ENCODE results near the gene ARHGEF40.

ARHGEF40 gene

DNA sequence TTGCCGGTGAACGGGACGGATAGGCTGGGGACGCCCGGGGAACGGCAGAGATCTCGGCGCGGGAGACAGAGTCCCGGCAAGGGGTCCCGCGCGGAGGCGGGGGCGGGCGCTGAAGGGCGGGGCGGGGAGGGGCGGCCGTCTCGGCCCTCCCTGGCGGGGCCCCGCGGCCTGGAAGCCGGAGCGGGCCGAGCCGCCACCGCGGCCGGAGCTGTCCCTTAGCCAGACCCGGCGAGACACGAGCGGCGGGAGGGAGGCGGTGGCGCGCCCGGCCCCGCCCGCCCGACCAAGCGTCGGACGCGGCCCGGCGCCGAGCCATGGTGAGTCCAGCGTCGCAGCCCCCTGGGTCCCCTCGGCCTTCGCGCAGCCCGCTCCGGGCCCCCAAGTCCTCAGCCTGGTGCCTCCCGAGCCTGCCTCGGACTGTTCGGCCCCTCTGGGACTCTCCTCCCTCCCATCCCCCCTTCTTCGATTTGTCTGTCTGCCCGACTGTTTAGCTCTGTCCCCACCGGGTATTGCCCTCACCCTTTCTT, at the start of gene ARHGEF40:
Gene ARHGEF40, plus strand, starts transcription at position 222 of the 527 bp plus-strand sequence. Its CDS starts 93 bp downstream, at position 315.
- peak within 1 kb of the TSS; percentile 95 for H3K9ac ChIP-seq (ENCODE audit: low read length)
- H3K27ac ChIP-seq (ENCODE audit: low read depth, low read length): peak within 1 kb of the TSS; percentile 88

DNA sequence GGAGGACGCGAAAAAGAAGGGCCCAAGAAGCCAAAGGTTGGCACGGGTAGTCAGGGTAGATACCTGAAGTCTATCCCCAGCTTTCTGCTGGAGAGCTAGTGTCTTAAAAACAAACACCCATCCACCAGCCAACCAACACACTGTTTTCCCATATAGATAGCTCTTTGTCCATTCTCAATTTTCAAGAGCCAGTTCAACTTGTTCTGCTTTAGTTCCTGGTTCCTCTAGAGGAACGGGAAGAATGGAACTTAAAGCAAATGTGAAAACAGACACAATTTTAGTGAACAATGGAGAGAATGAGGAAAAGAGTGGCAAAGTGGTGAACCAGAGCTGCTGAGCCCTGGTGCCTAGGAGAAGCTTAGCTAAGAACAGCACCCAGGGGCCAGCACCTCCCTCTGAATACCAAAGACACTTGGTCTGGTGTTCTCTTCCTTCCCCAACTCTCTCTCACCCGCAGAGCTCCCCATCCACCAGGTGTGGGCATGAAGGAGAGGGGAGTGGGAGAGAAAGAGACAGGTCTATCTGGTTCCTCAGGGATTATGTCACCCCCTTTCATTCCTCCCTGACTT, 49.0 kb upstream of the ARHGEF40 start:
- no peak overlapping the region for H3K9ac ChIP-seq (ENCODE audit: low read length)
- no peak overlapping the region for H3K27ac ChIP-seq (ENCODE audit: low read depth, low read length)
- no peak overlapping the region for H3K4me3 ChIP-seq (ENCODE audit: low read length)
- H3K27me3 ChIP-seq (ENCODE audit: control insufficient read depth, insufficient read depth, low read length): no peaks in the 10 kb centered on the region
- H3K36me3 ChIP-seq (ENCODE audit: control insufficient read depth, insufficient read depth, low read length): peaks cover 26% of the 10 kb centered on the region
- H3K4me1 ChIP-seq (ENCODE audit: control insufficient read depth, insufficient read depth, low read length): peaks cover 3% of the 10 kb centered on the region

More for the DNA sequence above, at the start of gene ARHGEF40:
- H3K36me3 ChIP-seq (ENCODE audit: control insufficient read depth, insufficient read depth, low read length): peaks cover 15% of the 10 kb centered on the region
- H3K27me3 ChIP-seq (ENCODE audit: control insufficient read depth, insufficient read depth, low read length): no peaks in the 10 kb centered on the region
- H3K4me1 ChIP-seq (ENCODE audit: control insufficient read depth, insufficient read depth, low read length): peaks cover 26% of the 10 kb centered on the region
- H3K4me3 ChIP-seq (ENCODE audit: low read length): peak within 1 kb of the TSS; percentile 94

DNA sequence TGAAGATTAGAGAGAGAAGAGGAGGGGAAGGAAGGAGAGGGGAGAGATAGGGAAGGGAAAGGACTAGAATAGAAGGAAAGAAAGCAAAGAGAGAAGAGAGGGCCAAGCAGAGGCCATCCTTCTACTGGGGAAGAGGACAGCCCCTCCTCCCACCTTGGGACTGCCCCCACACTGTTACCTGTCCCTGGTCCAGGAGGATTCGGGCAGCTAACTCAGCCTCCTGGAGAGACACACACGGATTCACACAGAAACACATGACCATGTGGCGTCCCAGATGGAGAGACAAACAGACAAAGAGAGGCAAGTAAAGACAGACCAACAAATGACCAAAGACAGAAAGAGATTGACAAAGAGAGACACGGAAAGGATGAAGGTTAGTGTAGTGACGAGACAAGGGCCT, 47.4 kb upstream of the ARHGEF40 start:
- no peaks in the 10 kb centered on the region for H3K27me3 ChIP-seq (ENCODE audit: control insufficient read depth, insufficient read depth, low read length)
- no peak overlapping the region for H3K9ac ChIP-seq (ENCODE audit: low read length)
- H3K4me1 ChIP-seq (ENCODE audit: control insufficient read depth, insufficient read depth, low read length): peaks cover 8% of the 10 kb centered on the region
- peaks cover 20% of the 10 kb centered on the region for H3K36me3 ChIP-seq (ENCODE audit: control insufficient read depth, insufficient read depth, low read length)
- no peak overlapping the region for H3K27ac ChIP-seq (ENCODE audit: low read depth, low read length)
- no peak overlapping the region for H3K4me3 ChIP-seq (ENCODE audit: low read length)

DNA sequence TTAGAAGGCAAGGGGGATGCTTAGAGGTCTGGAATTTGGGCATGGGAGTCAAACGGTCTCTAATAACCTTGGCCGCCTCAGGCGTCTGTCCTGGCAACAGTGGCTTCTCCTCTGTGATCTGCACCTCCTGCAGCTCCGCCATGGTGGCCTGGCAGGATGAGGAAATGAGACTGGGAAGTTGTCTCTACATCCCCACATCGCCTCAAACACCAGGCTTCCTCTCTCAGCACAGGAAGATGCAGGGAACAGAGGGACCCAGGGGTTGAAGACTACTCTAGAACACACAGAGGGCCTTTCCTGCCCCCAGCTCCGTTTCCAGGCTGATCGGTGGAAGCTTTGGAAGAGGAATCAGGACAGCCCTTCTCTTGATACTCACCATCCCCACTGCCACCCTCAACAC, 46.9 kb upstream of the ARHGEF40 start:
- Histone ChIP-seq H3K9ac (ENCODE audit: low read length) (no peak overlapping the region), H3K36me3 (ENCODE audit: control insufficient read depth, insufficient read depth, low read length) (peaks cover 18% of the 10 kb centered on the region), H3K4me3 (ENCODE audit: low read length) (peak overlapping the region; percentile 87), H3K27me3 (ENCODE audit: control insufficient read depth, insufficient read depth, low read length) (no peaks in the 10 kb centered on the region), H3K4me1 (ENCODE audit: control insufficient read depth, insufficient read depth, low read length) (peaks cover 8% of the 10 kb centered on the region), H3K27ac (ENCODE audit: low read depth, low read length) (no peak overlapping the region)

DNA sequence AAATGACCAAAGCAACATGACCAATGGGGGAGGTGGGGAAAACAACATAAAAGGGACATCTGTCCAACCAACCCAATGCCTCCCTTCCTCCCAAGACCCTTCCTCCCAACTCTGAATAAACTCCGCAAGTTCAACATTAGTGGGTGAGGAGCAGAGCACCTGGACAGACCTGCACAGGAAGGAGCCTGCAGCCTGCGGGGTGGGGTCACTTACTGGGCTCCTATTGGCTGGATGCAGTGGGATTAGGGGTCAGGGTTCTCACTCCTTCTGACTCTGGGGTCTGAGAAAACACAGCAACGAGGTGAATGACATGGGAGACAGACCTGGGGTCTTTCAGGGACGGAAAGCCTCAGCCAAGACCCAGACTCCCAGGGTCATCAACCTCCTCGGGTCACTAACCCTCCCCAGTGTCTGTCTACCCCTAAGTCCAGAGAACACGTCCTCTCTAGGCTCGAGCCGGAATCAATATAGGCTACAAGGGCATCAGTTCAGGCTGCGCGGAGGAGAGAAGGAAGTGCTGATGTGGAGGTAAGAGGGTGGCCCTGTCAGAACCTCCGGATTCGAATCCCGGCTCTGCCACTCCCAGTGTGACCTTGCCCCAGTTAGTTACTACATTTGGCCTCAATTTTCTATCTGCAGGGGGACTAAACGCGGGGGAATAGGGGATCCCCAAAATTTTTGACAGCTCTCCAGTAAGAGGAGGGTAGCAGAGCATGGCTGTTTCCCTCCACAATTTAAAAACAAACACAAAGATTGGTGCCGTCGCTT, 46.1 kb upstream of the ARHGEF40 start:
- Histone ChIP-seq H3K27ac (ENCODE audit: low read depth, low read length) (peak overlapping the region; percentile 89), H3K4me1 (ENCODE audit: control insufficient read depth, insufficient read depth, low read length) (peaks cover 8% of the 10 kb centered on the region), H3K27me3 (ENCODE audit: control insufficient read depth, insufficient read depth, low read length) (no peaks in the 10 kb centered on the region), H3K36me3 (ENCODE audit: control insufficient read depth, insufficient read depth, low read length) (peaks cover 10% of the 10 kb centered on the region), H3K9ac (ENCODE audit: low read length) (peak overlapping the region; percentile 77), H3K4me3 (ENCODE audit: low read length) (peak overlapping the region; percentile 87)

DNA sequence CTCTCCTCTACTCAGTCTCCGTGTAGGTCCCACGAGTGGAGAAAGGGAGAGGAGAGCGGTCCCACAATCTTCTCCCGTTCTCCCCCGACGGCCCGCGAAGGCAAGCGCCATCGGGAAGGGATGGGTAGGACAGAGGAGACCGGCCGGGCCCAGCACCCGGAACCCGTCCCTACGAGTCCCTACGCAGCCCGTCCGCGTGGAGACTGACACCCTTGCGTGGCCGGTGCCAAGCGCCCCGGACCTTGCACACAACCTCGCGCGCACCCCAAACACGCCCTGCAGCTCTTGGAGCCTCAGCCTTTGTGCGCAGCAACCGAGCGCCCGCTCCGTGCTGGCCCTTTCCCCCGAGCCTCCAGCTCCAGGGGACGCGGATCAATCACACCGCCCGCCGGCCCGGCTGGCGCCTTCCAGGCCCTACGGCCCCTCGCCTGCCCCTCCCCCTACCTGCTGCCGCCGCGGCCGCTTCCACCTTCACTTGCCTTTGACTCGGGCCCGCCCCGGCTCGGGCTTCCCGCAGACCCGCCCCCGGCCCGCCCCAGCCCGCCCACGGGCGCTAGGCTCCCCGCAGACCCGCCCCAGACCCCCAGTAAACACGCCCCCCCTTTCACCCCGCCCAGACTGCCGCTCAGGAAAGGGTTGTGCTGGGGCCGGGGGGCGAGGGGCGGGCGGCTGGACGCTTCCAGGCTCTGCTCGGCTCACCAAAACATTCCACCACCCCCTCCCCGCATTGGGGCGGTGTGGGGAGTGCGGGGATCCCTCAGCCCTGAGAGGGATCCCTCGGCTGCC, 45.3 kb upstream of the ARHGEF40 start, which contains the start of gene NDRG2:
Gene NDRG2, minus strand, starts transcription at position 477 of the 786 bp plus-strand sequence. CDS start 1,746 bp downstream, outside the sequence.
- Histone ChIP-seq H3K9ac (ENCODE audit: low read length) (peak within 1 kb of the TSS; percentile 77), H3K27ac (ENCODE audit: low read depth, low read length) (peak within 1 kb of the TSS; percentile 89), H3K4me1 (ENCODE audit: control insufficient read depth, insufficient read depth, low read length) (peaks cover 8% of the 10 kb centered on the region), H3K36me3 (ENCODE audit: control insufficient read depth, insufficient read depth, low read length) (peaks cover 8% of the 10 kb centered on the region), H3K27me3 (ENCODE audit: control insufficient read depth, insufficient read depth, low read length) (no peaks in the 10 kb centered on the region), H3K4me3 (ENCODE audit: low read length) (peak within 1 kb of the TSS; percentile 87)

DNA sequence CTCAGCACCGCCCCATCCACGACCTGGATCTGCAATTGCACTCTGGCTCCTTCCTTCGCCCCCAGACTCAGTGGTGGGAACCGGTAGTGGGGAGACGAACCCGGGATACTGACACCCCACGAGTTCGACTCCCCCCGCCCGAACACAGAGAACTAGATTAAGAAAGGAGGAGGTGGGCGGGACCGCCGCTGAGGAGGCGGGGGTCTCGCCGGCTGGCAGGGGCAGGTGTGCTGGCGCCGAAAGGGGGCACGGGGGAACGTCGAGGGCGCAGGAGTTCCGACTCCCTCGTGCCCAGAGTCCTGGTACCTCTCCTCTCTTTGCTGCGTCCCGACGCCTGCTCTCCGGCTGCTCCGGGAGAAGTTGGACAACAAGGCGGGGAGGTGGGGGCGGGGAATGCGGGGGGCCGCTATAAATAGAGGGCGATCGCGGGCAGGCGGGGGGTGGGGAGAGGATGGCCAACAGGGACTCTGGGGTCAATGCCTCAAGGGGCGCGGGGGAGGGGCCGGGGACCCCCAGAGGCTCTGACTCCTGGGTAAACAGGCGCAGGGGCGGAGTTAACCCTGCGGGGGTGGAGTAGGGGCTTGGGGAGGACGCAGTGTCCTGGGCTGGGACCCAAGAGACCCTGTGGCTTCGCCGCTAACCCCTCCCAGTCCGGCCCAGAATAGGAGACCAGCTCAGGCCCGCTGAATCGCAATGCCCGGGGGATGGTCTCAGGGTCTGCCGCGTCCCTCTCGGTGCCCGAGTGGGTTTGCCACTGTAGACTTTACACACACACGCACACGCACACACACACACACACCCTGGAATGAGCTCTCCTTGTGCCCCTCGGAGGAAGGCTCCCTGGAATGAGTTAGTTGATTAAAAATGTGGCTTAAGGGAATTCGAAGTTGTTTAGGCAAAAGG, 44.5 kb upstream of the ARHGEF40 start:
- H3K9ac ChIP-seq (ENCODE audit: low read length): peak overlapping the region; percentile 69
- H3K27ac ChIP-seq (ENCODE audit: low read depth, low read length): peak overlapping the region; percentile 89
- H3K27me3 ChIP-seq (ENCODE audit: control insufficient read depth, insufficient read depth, low read length): no peaks in the 10 kb centered on the region
- peaks cover 8% of the 10 kb centered on the region for H3K4me1 ChIP-seq (ENCODE audit: control insufficient read depth, insufficient read depth, low read length)
- H3K4me3 ChIP-seq (ENCODE audit: low read length): peak overlapping the region; percentile 87
- H3K36me3 ChIP-seq (ENCODE audit: control insufficient read depth, insufficient read depth, low read length): peaks cover 3% of the 10 kb centered on the region

DNA sequence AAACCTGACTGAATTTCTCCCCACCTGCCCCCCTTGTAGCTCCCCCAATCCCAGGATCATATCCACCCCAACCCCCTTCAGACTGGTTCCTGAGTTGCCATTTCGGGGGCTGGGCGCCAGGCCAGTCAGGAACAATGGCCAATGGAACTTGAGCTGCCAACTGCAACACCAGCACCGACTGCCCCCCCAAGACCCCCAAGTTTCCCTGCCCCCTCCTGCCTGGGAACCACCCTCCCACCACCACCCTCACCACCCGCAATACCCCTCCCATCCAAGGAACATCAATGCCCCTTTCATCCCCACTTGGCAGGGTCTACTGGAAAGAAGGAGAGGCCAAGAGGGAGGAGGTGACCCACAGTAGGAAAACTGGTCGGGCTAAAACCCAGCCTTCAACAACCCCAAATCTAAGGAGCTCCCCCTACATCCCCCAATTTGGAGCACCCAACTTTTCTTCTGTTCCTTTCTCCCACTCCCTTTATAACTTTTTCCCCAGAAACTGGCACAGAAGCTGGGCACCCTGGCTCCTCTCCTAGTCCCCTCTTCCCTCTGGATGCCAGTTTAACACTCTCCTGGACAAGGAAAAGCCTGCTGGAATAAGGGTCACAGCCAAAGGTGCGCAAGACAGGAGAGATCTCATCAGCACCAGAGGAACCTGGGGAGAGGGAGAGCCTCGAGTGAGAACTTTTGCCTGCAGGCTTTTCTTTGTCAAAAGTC, 43.7 kb upstream of the ARHGEF40 start:
- no peaks in the 10 kb centered on the region for H3K27me3 ChIP-seq (ENCODE audit: control insufficient read depth, insufficient read depth, low read length)
- peaks cover 8% of the 10 kb centered on the region for H3K4me1 ChIP-seq (ENCODE audit: control insufficient read depth, insufficient read depth, low read length)
- peak overlapping the region; percentile 44 for H3K4me3 ChIP-seq (ENCODE audit: low read length)
- no peak overlapping the region for H3K9ac ChIP-seq (ENCODE audit: low read length)
- no peaks in the 10 kb centered on the region for H3K36me3 ChIP-seq (ENCODE audit: control insufficient read depth, insufficient read depth, low read length)
- H3K27ac ChIP-seq (ENCODE audit: low read depth, low read length): peak overlapping the region; percentile 89

DNA sequence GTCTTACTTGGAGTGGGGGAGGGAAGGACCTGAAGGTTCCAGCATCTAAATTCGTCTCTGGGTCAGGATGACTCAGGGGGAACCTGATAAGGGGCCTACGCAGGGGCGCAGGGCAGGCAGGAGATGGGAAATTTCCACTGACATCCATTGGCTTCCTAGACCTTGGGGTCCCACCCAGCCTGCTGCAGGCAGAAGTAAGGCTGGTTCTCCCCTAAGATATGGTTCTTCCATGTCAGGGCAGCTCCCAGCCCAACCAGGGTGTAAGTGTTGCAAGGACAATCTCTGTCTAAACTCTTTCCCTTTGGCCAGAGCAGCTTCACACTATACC, 43.2 kb upstream of the ARHGEF40 start:
- H3K27ac ChIP-seq (ENCODE audit: low read depth, low read length): peak overlapping the region; percentile 89
- H3K4me1 ChIP-seq (ENCODE audit: control insufficient read depth, insufficient read depth, low read length): peaks cover 8% of the 10 kb centered on the region
- no peak overlapping the region for H3K4me3 ChIP-seq (ENCODE audit: low read length)
- no peak overlapping the region for H3K9ac ChIP-seq (ENCODE audit: low read length)
- no peaks in the 10 kb centered on the region for H3K27me3 ChIP-seq (ENCODE audit: control insufficient read depth, insufficient read depth, low read length)
- no peaks in the 10 kb centered on the region for H3K36me3 ChIP-seq (ENCODE audit: control insufficient read depth, insufficient read depth, low read length)

DNA sequence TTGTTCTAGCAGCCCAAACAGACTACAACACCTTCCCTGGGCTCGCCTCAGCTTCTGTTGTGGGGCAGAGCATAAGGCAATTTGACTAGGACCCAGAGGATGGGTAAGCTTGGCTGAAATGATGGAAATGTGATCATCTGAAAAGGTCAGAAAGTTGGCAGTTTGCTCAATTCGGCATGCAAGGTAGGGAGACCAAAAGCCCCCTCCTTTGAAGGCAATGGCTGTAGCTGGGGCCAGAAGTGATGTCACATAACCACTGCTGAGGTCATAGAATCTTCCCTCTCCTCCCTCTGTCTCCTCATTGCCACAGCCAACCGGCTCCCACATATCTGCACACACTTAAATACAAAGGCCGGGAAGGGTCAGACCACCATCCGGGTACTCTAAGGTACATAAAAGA, 40.2 kb upstream of the ARHGEF40 start, which contains the start of gene TPPP2:
Gene TPPP2, plus strand, starts transcription at position 301 of the 400 bp plus-strand sequence. CDS start 365 bp downstream, outside the sequence.
- H3K36me3 ChIP-seq (ENCODE audit: control insufficient read depth, insufficient read depth, low read length): no peaks in the 10 kb centered on the region
- no peak within 1 kb of the TSS for H3K9ac ChIP-seq (ENCODE audit: low read length)
- H3K27me3 ChIP-seq (ENCODE audit: control insufficient read depth, insufficient read depth, low read length): no peaks in the 10 kb centered on the region
- no peak within 1 kb of the TSS for H3K27ac ChIP-seq (ENCODE audit: low read depth, low read length)
- no peak within 1 kb of the TSS for H3K4me3 ChIP-seq (ENCODE audit: low read length)
- H3K4me1 ChIP-seq (ENCODE audit: control insufficient read depth, insufficient read depth, low read length): peaks cover 8% of the 10 kb centered on the region

DNA sequence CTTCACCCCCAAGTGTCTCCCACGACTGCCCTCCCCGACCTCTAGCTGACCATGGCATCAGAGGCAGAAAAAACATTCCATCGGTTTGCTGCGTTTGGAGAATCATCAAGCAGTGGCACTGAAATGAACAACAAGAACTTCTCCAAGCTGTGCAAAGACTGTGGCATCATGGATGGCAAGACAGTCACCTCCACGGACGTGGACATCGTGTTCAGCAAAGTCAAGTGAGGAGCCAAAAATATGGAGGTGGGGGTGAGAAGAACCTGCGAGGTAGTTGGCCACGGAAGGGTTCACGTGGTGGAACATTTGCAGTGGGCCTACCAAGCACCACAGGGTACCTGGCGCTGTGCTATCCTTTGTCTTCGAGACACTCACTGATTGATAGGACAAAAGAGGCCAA, 39.6 kb upstream of the ARHGEF40 start:
- H3K4me1 ChIP-seq (ENCODE audit: control insufficient read depth, insufficient read depth, low read length): peaks cover 8% of the 10 kb centered on the region
- no peaks in the 10 kb centered on the region for H3K27me3 ChIP-seq (ENCODE audit: control insufficient read depth, insufficient read depth, low read length)
- no peak overlapping the region for H3K9ac ChIP-seq (ENCODE audit: low read length)
- H3K4me3 ChIP-seq (ENCODE audit: low read length): no peak overlapping the region
- H3K36me3 ChIP-seq (ENCODE audit: control insufficient read depth, insufficient read depth, low read length): no peaks in the 10 kb centered on the region
- H3K27ac ChIP-seq (ENCODE audit: low read depth, low read length): no peak overlapping the region
